HepG2 (cell line): ENCODE measurements around the gene DPPA4. TPM values are rescaled to one million over a fixed set of nuclear protein-coding genes. Genes with fewer than 3 reads are reported as not detected.

Experiments
- AFF4 ChIP-seq: sonication (generic); formaldehyde crosslinking; IDR thresholded peaks from 2 replicates; pipeline ENCODE4 v1.4.0; 2020; ENCODE audit warnings: missing genetic modification reagents
- CEBPB ChIP-seq: IDR thresholded peaks from 2 replicates; pipeline ENCODE4 v1.6.1; 2011; ENCODE audit warnings: low read depth, low read length, improper control_type of control experiment, borderline replicate concordance
- HOXA7 ChIP-seq: sonication (generic); formaldehyde crosslinking; IDR thresholded peaks from 2 replicates; pipeline ENCODE4 v1.8.1; 2022; ENCODE audit warnings: mild to moderate bottlenecking, missing genetic modification reagents, moderate library complexity
- PRDM10 ChIP-seq: sonication (generic); formaldehyde crosslinking; IDR thresholded peaks from 2 replicates; pipeline ENCODE4 v1.4.0; 2020; ENCODE audit warnings: low read depth, missing genetic modification reagents
- ZNF230 ChIP-seq: sonication (generic); formaldehyde crosslinking; IDR thresholded peaks from 2 replicates; pipeline ENCODE4 v1.4.0; 2020; ENCODE audit warnings: mild to moderate bottlenecking, missing genetic modification reagents
- ZNF556 ChIP-seq: sonication (generic); formaldehyde crosslinking; IDR thresholded peaks from 2 replicates; pipeline ENCODE4 v1.4.0; 2020; ENCODE audit warnings: mild to moderate bottlenecking, missing genetic modification reagents, borderline replicate concordance
- ZNF607 ChIP-seq: sonication (generic); formaldehyde crosslinking; IDR thresholded peaks from 2 replicates; pipeline ENCODE4 v1.5.1; 2020; ENCODE audit warnings: missing genetic modification reagents, mild to moderate bottlenecking, borderline replicate concordance
- polyA plus RNA-seq, 8 experiments: library from polyadenylated mRNA; depleted of rRNA in 3 of 8; stranded (reverse) in 7 of 8; unstranded in 1 of 8; fragments of >200 nt; fragmentation: Illumina TruSeq in 4 of 8; extraction: Trizol in 4 of 8; gene quantifications; 2 replicates each; pipeline versions ENCODE4 v1.2.1 to v1.2.3, GENCODE V29; 2011 to 2016; ENCODE audit warnings: low read depth in 4 of 8, missing spikeins in 1 of 8, mixed read lengths in 1 of 8; ENCODE audit not compliant: insufficient read depth in 1 of 8
- total RNA-seq, 5 experiments: library from RNA; depleted of rRNA; stranded (reverse); fragments of >200 nt; fragmentation: Illumina TruSeq; extraction: Trizol; gene quantifications; 2 replicates each; pipeline ENCODE4 v1.2.3, GENCODE V29; 2016; ENCODE audit warnings: low read depth in 1 of 5
- TF ChIP-seq, protein P1 (sequence below): sonication (generic); formaldehyde crosslinking; IDR thresholded peaks from 2 replicates; pipeline ENCODE4 v1.8.1; 2023; ENCODE audit warnings: missing genetic modification reagents, inconsistent platforms, borderline replicate concordance

The DPPA4 gene
- total and polyA plus RNA-seq, 2 of the 13 experiments (the other 11 are each of a cell fraction or from before 2014, with no cell fraction given) = not detected

DNA sequence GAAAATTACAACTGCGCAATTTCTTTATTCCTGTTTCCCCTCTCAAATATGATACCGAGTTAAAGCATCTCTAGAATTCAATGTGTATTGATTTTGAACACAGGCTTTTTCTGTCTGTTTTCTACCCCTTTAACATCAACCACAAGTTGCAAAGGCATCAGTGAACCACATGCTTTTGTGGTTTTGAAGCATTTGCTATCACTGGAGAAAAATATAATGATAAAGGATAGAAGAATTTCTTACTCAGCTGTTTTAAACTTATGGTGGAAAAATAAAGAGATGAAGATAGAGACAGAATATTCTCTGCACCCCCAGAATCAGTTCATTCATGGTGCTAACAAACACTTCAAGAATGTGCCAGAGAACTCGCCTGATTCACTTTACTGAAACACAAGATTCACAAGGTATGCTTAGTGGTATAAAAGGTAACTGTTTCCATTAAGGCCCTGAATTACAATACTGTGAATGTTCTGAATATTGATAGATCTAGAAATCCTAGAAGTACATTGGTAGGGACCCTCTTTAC, 9.5 kb upstream of the DPPA4 start (continued):
- no peak for TF ChIP-seq AFF4
- TF ChIP-seq CEBPB = no peak
- no peak for TF ChIP-seq PRDM10 (CRISPR knock-in tag)
- TF ChIP-seq, protein P1, sequence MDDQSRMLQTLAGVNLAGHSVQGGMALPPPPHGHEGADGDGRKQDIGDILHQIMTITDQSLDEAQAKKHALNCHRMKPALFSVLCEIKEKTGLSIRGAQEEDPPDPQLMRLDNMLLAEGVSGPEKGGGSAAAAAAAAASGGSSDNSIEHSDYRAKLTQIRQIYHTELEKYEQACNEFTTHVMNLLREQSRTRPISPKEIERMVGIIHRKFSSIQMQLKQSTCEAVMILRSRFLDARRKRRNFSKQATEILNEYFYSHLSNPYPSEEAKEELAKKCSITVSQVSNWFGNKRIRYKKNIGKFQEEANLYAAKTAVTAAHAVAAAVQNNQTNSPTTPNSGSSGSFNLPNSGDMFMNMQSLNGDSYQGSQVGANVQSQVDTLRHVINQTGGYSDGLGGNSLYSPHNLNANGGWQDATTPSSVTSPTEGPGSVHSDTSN (CRISPR knock-in tag) = no peak
- no peak for TF ChIP-seq HOXA7 (CRISPR knock-in tag)
- TF ChIP-seq ZNF556 = no peak
- no peak for TF ChIP-seq ZNF230
- TF ChIP-seq ZNF607 = no peak
- TF ChIP-seq, all 625 proteins: peak for 0
